Fibroblast of skin of abdomen (primary cell): ENCODE measurements around the gene MATN4. TPM values are rescaled to one million over a fixed set of nuclear protein-coding genes. Genes with fewer than 3 reads are reported as not detected.
"Not testable (repeated sequence)": the region's sequence is repeated elsewhere in the genome, so short reads cannot be mapped to it uniquely, and the experiment has no call there.

Experiments used
- DNase-seq: peaks from one replicate; pipeline ENCODE4 v3.0.0-alpha.2; 2013
- polyA plus RNA-seq, 2 experiments: library from polyadenylated mRNA; unstranded; fragments of 120-200 nt; gene quantifications; one replicate each; pipeline ENCODE4 v1.2.1, GENCODE V29; 2013; ENCODE audit not compliant: insufficient read length in 2 of 2

MATN4 gene, protein sequence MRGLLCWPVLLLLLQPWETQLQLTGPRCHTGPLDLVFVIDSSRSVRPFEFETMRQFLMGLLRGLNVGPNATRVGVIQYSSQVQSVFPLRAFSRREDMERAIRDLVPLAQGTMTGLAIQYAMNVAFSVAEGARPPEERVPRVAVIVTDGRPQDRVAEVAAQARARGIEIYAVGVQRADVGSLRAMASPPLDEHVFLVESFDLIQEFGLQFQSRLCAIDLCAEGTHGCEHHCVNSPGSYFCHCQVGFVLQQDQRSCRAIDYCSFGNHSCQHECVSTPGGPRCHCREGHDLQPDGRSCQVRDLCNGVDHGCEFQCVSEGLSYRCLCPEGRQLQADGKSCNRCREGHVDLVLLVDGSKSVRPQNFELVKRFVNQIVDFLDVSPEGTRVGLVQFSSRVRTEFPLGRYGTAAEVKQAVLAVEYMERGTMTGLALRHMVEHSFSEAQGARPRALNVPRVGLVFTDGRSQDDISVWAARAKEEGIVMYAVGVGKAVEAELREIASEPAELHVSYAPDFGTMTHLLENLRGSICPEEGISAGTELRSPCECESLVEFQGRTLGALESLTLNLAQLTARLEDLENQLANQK
- polyA plus RNA-seq (2013, experiment 1 of 2; ENCODE audit: insufficient read length): not detected
- not detected for polyA plus RNA-seq (2013, experiment 2 of 2; ENCODE audit: insufficient read length)

DNA sequence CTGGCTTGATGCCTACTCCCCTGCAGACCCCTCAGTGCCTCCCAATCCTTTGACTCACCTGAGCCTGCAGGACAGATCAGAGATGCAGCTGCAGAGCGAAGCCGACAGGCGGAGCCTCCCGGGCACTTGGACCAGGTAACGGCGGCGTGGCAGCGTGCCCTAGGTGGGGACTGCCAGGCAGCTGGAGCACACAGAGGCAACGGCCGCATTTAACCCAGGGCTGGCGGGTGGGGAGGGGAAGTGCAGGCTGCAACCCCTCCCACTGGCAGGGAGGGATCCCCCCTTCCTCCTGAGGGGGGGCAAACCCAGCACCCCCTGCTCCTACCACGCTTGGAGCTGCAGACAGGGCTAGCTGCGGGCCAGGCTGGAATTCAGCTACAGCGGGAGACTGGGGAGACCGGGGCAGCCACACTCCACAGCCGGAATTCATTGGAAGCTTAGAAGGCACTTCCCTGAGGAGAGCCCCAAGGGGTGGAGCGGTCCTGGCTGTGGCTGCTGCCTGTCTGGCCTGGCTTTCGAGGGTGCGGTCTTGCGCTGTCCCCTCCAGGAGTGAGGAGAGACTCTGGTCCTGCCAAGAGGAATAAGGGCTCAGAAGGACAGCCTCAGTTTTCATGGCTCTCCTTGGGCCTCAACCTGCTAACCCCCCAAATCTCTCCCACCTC, at the start of gene MATN4:
Gene MATN4, minus strand, starts transcription at position 183 of the 662 bp plus-strand sequence. CDS start 2,717 bp downstream, outside the sequence.
- DNase-seq: no peak

GRCh38 chr20:45355209-45356084, 47.3 kb upstream of the MATN4 start:
- peak; percentile 62 for DNase-seq

- peak; percentile 59 for DNase-seq
Observed at GRCh38 chr20:45354423-45355208, 46.5 kb upstream of the MATN4 start.

GRCh38 chr20:45353746-45354145, 45.6 kb upstream of the MATN4 start:
- no peak for DNase-seq

DNA sequence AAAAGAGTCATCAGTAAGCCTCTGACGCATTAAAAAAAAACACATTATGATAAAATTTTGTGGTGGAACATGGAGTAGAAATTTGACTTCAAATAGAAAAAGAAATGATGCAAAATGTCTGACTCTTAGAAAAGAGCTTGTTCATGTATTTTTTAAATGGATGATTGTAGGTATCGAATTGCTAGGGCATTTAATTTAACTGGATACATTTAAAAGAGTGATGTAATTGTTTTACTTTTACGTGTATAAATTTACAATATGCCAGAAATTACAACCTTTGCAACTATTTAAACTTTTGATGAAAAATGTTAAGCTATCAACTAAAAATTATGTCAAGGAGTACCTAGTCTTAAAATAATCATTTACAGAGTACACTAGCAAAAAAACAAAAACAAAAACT, 44.6 kb upstream of the MATN4 start:
- no peak for DNase-seq

- not testable (repeated sequence) for DNase-seq
Observed at GRCh38 chr20:45350795-45351194, 42.7 kb upstream of the MATN4 start.

- DNase-seq: no peak
Observed at GRCh38 chr20:45350217-45350616, 42.1 kb upstream of the MATN4 start.

- peak; percentile 64 for DNase-seq
Observed at GRCh38 chr20:45347936-45348778, 40.1 kb upstream of the MATN4 start, which contains the start of gene SDC4. SDC4 (minus strand) TSS chr20:45348424; CDS start chr20:45348384, 40 bp downstream.

GRCh38 chr20:45347297-45347935, 39.3 kb upstream of the MATN4 start:
- no peak for DNase-seq

GRCh38 chr20:45346851-45347250, 38.8 kb upstream of the MATN4 start:
- DNase-seq: peak; percentile 34

DNA sequence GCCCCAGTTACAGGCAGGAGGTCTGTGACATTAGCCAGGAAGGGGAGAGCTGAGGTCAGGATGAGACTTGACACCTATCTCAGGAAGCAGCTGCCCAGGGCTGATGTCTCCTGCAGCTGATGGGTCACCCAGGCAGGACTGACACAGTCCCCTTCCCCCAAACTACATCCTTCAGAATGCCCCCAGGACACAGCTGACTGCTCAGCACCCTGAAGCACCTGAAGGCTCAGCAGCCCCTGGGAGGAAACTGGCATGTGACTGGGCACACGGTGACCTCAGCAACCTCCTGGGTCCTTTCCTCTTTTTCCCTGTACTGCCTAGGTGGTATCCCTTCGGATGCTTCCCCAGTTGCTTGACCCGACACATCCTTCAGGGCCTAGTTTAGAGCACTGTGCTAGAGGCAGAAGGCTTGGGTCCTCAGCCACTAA, 38.2 kb upstream of the MATN4 start:
- DNase-seq: no peak

DNA sequence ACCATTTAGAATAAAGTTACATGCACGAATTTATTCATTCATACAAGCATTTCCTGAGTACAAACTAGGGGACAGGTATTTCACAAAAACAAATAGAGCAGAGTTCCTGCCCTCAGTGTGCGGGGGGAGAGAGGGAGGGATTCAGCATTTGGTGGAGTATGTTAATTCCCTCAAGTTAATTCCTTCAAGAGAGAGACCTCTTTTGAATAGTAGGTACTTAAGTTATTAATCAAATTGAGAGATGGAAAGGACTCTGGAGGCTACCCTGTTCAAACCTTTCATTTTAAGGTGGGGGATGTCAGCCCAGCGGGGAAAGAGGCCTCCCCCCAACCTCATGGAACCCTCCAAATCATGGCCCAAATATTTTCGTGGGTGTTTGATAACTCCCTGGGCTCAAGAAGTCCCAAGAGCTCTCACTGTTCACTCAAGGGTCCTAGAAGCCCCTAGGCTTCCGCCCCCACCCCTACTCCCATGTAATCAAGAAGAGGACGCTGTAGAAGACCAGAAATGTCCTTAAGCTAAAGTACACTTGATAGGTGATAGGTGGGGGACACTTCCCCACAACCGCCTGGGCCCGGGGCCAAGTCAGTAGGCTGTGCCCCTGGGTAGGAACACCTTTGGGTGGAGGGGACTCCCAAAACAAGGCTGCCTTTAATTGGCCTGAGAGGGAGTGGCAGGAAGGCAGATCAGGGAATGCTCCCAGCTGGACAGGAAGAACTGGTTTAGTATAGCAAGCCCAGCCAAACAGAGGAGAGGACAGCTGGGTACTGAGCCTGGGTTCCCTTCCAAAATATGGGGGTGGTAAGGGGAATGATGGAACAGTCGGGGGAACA, 37.2 kb upstream of the MATN4 start:
- no peak for DNase-seq

GRCh38 chr20:45344168-45344860, 36.2 kb upstream of the MATN4 start:
- DNase-seq: peak; percentile 86

GRCh38 chr20:45343532-45344167, 35.6 kb upstream of the MATN4 start:
- no peak for DNase-seq

DNA sequence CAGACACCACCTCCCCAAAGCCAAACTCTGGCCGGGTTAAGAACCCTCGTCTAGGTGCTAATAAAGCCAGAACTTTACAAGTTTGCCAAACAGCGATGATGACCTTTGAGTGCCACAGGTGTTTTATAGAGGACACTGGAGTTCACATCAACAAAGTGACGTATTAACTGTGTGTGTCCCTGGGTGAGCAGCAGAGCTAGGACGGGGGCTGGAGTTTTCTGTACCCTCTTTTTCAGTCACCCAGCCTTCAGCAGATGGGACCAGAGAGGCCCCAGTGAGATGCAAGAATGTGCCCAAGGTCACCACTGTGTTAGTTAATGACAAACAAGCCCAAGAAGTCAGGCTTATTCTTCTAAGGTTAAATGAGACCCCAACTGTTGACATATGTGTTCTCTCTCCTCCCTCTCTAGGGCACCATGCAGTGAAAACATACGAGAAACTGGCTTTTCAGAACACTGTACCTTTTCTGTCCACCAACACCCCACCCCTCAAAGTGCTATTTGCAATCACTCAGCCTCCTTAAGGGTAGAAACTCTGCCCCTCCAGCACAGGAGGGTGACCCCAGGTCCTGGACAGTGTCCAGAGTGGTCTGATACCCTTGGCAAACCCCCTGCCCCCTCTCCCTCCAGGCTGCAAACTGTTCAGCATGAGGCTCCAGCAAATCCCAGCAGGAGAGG, 34.9 kb upstream of the MATN4 start:
- no peak for DNase-seq

DNA sequence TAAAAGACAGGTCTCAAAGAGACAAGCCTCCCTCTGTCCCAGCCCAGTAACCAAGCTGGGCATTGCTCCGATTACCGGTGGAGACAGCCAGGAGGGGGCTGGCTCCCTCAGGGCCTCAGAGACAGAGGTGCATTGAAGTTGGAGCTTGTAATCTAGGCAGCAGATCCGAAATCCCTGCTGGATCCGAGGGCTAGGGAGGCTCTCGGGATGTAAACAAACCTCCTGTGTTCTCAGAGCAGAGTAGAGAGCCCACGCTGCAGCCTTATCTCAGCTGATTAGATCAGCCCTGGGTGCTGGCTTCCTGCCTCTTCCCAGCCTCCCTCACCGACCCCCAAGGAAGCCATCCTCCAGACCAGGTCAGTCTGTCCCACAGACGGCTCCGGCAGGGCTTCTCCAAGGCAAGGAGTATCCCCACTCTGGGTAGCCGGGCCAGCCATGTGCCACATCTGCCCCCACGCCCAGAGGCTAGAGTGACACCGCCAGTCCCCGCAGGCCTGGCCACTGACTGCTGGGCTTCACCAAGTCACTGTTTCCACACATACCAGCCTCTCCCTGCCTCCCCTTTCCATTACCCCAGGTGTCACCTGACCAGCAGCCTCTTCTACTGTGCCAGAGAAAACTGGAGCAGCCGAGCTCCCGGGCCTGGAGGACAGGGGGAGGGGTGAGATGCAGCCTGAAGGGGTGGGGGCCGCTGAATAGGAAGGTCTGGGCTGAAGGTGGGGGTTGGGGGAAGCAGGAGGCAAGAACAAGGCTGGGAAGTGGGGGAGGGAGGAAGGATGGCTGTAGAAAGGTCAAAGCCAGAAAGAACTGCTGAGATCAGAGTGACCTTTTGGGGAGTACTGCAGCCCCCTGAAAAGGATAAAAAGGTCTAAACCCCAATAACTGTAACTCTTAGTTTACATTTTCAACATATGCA, 34.1 kb upstream of the MATN4 start:
- DNase-seq: no peak
